ENCODE data around the gene NOC2L. TPM values are rescaled to one million over a fixed set of nuclear protein-coding genes. Genes with fewer than 3 reads are reported as not detected.

Gene NOC2L
- total RNA-seq, 1 donor from 2014 or later: 69.8 TPM

DNA sequence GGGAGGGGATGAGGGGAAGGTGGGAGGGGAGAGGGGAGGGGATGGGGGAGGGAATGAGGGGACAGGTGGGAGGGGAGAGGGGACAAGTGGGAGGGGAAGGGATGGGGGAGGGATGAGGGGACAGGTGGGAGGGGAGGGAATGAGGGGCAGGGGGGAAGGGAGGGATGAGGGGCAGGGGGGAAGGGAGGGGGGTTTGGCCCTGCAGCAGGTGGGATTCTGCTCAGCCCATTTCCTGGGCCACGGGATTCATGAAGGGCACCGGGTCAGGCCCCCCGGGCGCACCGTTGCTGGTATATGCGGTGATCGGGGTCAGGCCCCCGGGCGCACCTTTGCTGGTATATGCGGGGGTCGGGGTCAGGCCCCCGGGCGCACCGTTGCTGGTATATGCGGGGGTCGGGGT is 50.4 kb downstream of the NOC2L start:
- no peak overlapping the region for H3K27ac Mint-ChIP-seq
- H3K9me3 Mint-ChIP-seq: no peaks in the 10 kb centered on the region
- H3K4me1 Mint-ChIP-seq: peaks cover 60% of the 10 kb centered on the region
- no peak overlapping the region for H3K4me3 Mint-ChIP-seq
- H3K36me3 Mint-ChIP-seq: peaks cover 4% of the 10 kb centered on the region
- H3K27me3 Mint-ChIP-seq (ENCODE audit: low read depth): peaks cover 7% of the 10 kb centered on the region
- TF ChIP-seq, protein P1, sequence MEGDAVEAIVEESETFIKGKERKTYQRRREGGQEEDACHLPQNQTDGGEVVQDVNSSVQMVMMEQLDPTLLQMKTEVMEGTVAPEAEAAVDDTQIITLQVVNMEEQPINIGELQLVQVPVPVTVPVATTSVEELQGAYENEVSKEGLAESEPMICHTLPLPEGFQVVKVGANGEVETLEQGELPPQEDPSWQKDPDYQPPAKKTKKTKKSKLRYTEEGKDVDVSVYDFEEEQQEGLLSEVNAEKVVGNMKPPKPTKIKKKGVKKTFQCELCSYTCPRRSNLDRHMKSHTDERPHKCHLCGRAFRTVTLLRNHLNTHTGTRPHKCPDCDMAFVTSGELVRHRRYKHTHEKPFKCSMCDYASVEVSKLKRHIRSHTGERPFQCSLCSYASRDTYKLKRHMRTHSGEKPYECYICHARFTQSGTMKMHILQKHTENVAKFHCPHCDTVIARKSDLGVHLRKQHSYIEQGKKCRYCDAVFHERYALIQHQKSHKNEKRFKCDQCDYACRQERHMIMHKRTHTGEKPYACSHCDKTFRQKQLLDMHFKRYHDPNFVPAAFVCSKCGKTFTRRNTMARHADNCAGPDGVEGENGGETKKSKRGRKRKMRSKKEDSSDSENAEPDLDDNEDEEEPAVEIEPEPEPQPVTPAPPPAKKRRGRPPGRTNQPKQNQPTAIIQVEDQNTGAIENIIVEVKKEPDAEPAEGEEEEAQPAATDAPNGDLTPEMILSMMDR (IDR thresholded peaks at IDR 0.05; ENCODE audit: unreplicated experiment): no peak
- DNase-seq (ENCODE audit: low spot score in 2 of 2, unreplicated experiment in 2 of 2): no peak

DNA sequence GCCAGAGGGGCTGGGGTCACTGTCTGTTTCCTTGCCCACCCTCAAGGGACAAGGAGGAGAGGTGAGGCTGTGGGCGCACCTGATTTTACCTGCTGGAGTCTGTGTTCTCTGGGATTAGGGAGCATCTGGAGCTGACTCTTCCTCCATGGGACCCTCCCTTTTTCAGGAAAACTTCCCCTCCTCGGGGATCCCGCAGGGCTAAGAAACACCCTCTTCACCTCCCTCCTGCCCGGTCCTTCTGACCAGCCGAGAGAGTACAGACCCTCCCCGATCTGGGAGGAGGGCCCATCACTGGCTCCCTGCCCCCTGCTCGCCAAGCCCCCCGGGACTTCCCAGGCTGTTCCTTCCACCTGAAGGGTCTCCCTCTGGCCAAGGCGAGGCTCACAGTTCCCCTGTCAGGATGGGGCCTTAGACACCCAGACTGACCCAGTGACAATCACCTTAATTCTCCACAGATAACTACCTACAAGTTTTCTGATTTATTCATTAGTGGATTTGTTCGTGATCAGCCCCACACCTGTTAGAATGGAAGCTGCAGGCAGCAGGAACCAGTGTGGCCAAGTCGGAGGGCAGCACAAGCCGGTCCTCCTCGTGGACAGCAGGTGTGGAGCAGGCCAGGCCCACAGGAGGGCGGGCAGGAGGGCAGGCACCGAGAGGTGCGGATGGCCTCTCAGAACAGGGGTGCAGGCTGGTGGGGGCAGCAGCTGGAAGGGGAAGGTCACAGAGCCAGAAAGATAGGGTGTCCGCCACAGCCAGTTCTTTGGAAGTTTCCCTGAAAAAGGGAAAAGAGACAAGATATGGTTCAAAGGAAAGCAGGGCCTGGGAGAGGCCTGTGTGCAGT is 51.2 kb downstream of the NOC2L start:
- DNase-seq (ENCODE audit: low spot score in 2 of 2, unreplicated experiment in 2 of 2): no peak
- TF ChIP-seq, protein P1 (IDR thresholded peaks at IDR 0.05; ENCODE audit: unreplicated experiment): no peak
- Mint-ChIP-seq H3K4me1 (peaks cover 54% of the 10 kb centered on the region), H3K27me3 (ENCODE audit: low read depth) (peaks cover 7% of the 10 kb centered on the region), H3K27ac (peak overlapping the region; percentile 39), H3K9me3 (no peaks in the 10 kb centered on the region), H3K36me3 (peaks cover 4% of the 10 kb centered on the region), H3K4me3 (peak overlapping the region; percentile 8)

DNA sequence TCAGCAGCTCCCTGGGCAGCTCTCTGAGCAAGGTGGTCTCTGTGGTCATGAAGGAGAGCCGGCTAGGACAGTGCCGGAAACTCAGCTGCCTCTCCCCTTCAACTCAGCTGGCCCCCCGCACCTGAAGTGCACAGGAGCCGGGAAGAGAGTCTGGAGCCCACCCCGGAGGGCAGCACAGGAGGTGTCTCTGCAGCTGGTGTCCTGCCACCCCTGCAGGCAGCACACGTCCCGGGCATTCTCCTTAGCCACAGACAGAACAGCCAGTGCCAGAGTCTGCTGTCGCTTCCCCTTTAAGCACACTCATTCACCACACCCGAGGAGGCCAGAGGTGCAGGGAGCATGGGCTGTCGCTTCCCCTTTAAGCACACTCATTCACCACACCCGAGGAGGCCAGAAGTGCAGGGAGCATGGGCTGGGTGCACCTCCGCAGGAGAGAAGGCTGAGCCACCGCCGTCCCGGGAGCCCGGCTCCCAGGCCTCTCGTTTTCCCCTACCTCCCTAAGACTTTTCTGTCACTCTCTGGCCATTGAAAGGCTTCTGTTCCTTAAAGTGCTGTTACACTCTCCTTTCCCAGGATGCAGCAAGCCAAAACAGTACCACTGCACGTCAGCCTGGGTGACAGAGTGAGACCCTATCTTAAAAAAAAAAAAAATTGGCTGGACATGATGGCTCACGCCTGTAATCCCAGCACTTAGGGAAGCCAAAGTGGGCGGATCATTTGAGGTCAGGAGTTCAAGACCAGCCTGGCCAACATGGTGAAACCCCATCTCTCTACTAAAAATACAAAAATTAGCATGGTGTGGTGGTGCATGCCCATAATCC is 52.2 kb downstream of the NOC2L start:
- H3K4me3 Mint-ChIP-seq: peak overlapping the region; percentile 78
- H3K36me3 Mint-ChIP-seq: peaks cover 4% of the 10 kb centered on the region
- H3K9me3 Mint-ChIP-seq: no peaks in the 10 kb centered on the region
- TF ChIP-seq, protein P1 (IDR thresholded peaks at IDR 0.05; ENCODE audit: unreplicated experiment): no peak
- DNase-seq (ENCODE audit: low spot score in 2 of 2, unreplicated experiment in 2 of 2): no peak
- peaks cover 1% of the 10 kb centered on the region for H3K27me3 Mint-ChIP-seq (ENCODE audit: low read depth)
- H3K4me1 Mint-ChIP-seq: peaks cover 45% of the 10 kb centered on the region
- no peak overlapping the region for H3K27ac Mint-ChIP-seq

DNA sequence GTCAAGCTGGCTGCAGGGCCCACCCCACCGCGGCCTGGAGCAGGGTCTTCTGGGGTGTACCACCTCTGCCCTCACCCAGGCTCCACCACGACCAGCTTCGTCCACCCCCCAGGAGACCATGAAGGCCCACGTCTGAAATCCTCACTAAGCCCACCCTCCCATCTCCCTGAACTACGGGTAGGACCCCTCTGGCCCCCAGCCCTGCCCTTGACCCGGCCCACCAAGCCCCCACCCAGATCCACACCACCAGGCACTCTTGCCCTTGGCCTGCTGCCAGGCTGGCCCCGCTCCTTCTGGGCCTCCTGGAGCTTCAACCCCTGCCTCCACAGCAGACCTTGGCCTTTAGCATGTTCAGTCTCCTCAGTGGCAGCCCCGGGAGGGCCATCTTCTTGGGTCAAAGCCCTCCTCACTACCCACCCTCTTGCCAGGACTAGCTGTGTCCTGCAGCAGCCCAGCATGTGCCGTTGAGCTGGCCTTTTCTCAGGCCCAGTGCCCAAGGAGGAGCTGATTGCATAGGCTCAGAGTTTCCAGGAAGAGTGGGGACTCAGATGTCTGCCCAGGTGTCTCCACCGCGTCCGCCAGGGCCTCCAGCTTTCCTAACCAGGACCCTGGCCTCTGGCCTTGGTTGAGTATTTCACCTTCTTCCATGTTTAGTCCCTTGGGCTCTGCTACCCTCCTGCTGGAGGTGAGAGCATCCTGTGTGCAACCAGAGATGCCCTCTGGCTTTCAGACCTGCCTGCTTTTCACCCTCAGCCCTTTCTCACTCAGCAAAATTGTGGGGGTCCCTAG is 53.1 kb downstream of the NOC2L start:
- peak in 1 of 2 experiments; percentile 29 for DNase-seq (ENCODE audit: low spot score in 2 of 2, unreplicated experiment in 2 of 2)

More for the DNA sequence above, 53.1 kb downstream of the NOC2L start:
- TF ChIP-seq, protein P1 (IDR thresholded peaks at IDR 0.05; ENCODE audit: unreplicated experiment): no peak
- Mint-ChIP-seq H3K4me3 (peak overlapping the region; percentile 78), H3K4me1 (peaks cover 37% of the 10 kb centered on the region), H3K27me3 (ENCODE audit: low read depth) (peaks cover 4% of the 10 kb centered on the region), H3K9me3 (no peaks in the 10 kb centered on the region), H3K36me3 (peaks cover 4% of the 10 kb centered on the region), H3K27ac (no peak overlapping the region)

Measured in mesothelial cell of epicardium (in vitro differentiated cells).